Esophagus (tissue), 2 donors: ENCODE measurements around the gene COG4. TPM values are rescaled to one million over a fixed set of nuclear protein-coding genes. Genes with fewer than 3 reads are reported as not detected.
A peak's percentile ranks its signal among the peaks of the same experiment; 100 is the strongest.
"Not testable (repeated sequence)": the region's sequence is repeated elsewhere in the genome, so short reads cannot be mapped to it uniquely, and the experiment has no call there.

Experiments used
- H3K27ac ChIP-seq, 2 donors: one replicate each; pipeline ENCODE4 v1.5.1; 2013; ENCODE audit warnings: low read depth in 2 of 2, mild to moderate bottlenecking in 2 of 2, inconsistent platforms in 1 of 2, low read length in 1 of 2, moderate library complexity in 1 of 2
- H3K27me3 ChIP-seq, 2 donors: one replicate each; pipeline ENCODE4 v1.6.1; 2013; ENCODE audit warnings: low read length in 2 of 2, control low read depth in 1 of 2, mild to moderate bottlenecking in 1 of 2; ENCODE audit not compliant: insufficient read depth in 2 of 2, control insufficient read depth in 1 of 2
- H3K36me3 ChIP-seq, 2 donors: one replicate each; pipeline ENCODE4 v1.6.1; 2013; ENCODE audit warnings: low read length in 1 of 2; ENCODE audit not compliant: control insufficient read depth in 2 of 2, insufficient read depth in 2 of 2
- H3K4me1 ChIP-seq, 2 donors: one replicate each; pipeline ENCODE4 v1.6.1; 2013; ENCODE audit warnings: low read length in 1 of 2; ENCODE audit not compliant: control insufficient read depth in 2 of 2, insufficient read depth in 2 of 2
- H3K4me3 ChIP-seq, 2 donors: one replicate each; pipeline ENCODE4 v1.5.1; 2013; ENCODE audit warnings: low read length in 2 of 2, mild to moderate bottlenecking in 2 of 2, low read depth in 1 of 2, moderate library complexity in 1 of 2
- H3K9me3 ChIP-seq, 2 donors: one replicate each; pipeline ENCODE4 v1.6.1; 2013; ENCODE audit warnings: mild to moderate bottlenecking in 2 of 2, low read depth in 1 of 2, low read length in 1 of 2, moderate library complexity in 1 of 2; ENCODE audit not compliant: control insufficient read depth in 2 of 2, insufficient read depth in 1 of 2
- WGBS, 2 donors: extraction: QIAGEN DNeasy Blood & Tissue Kit; methylation state at CpG; one replicate each; pipeline ENCODE4 v1.1.7; 2013; 5-methylcytosine and 5-hydroxymethylcytosine counted together
- polyA plus RNA-seq, 2 donors: library from polyadenylated mRNA; stranded (reverse); fragments of 200-250 nt; gene quantifications; one replicate each; pipeline ENCODE4 v1.2.3, GENCODE V29; 2013
- donor health status: healthy with polysubstance abuse.
- donor health status: Bipolar disorder and iron deficiency.

Gene COG4
- polyA plus RNA-seq, 2 donors: 41.8 to 42.7 TPM

- no peaks in the 10 kb centered on the region for H3K9me3 ChIP-seq
- WGBS, 2 donors: 95 to 97% methylated on average over 11 of the region's 11 CpGs
- H3K27me3 ChIP-seq: no peaks in the 10 kb centered on the region
- H3K4me3 ChIP-seq: peak overlapping the region in 1 of 2 donors; percentile 72
- no peaks in the 10 kb centered on the region for H3K36me3 ChIP-seq
- no peak overlapping the region for H3K27ac ChIP-seq
- peaks cover 0 to 2% of the 10 kb centered on the region in 2 donors for H3K4me1 ChIP-seq
These were observed 70.0 kb downstream of the COG4 start for GRCh38 chr16:70453117-70453891.

GRCh38 chr16:70451004-70451340, 72.4 kb downstream of the COG4 start:
- H3K4me1 ChIP-seq, H3K27me3 ChIP-seq, H3K9me3 ChIP-seq, H3K27ac ChIP-seq, H3K36me3 ChIP-seq: not testable (repeated sequence)
- 39 to 60% methylated on average over 22 to 25 of the region's 25 CpGs for WGBS, 2 donors
- peak overlapping the region; percentile 5 to 15 for H3K4me3 ChIP-seq

GRCh38 chr16:70450142-70451003, 73.0 kb downstream of the COG4 start:
- WGBS, 2 donors: 75 to 84% methylated on average over 31 to 37 of the region's 37 CpGs

GRCh38 chr16:70448075-70448474, 75.3 kb downstream of the COG4 start:
- Histone ChIP-seq H3K4me3 (no peak overlapping the region), H3K4me1 (no peaks in the 10 kb centered on the region), H3K27ac (no peak overlapping the region), H3K36me3 (no peaks in the 10 kb centered on the region), H3K27me3 (no peaks in the 10 kb centered on the region), H3K9me3 (no peaks in the 10 kb centered on the region)
- WGBS, 2 donors: 82 to 91% methylated on average over 6 of the region's 6 CpGs

More at GRCh38 chr16:70450142-70451003, 73.0 kb downstream of the COG4 start:
- H3K4me1 ChIP-seq, H3K27ac ChIP-seq, H3K27me3 ChIP-seq, H3K36me3 ChIP-seq, H3K9me3 ChIP-seq: not testable (repeated sequence)
- peak overlapping the region in 1 of 2 donors; percentile 5 for H3K4me3 ChIP-seq

- 73 to 79% methylated on average over 4 of the region's 4 CpGs for WGBS, 2 donors
- H3K36me3 ChIP-seq: no peaks in the 10 kb centered on the region
- H3K4me1 ChIP-seq: no peaks in the 10 kb centered on the region
- no peaks in the 10 kb centered on the region for H3K9me3 ChIP-seq
- H3K4me3 ChIP-seq: no peak overlapping the region
- H3K27ac ChIP-seq: no peak overlapping the region
- no peaks in the 10 kb centered on the region for H3K27me3 ChIP-seq
These were observed 78.9 kb downstream of the COG4 start for GRCh38 chr16:70444249-70445063.

GRCh38 chr16:70442344-70442743, 81.0 kb downstream of the COG4 start:
- Histone ChIP-seq H3K27ac (no peak overlapping the region), H3K27me3 (no peaks in the 10 kb centered on the region), H3K9me3 (no peaks in the 10 kb centered on the region), H3K4me3 (no peak overlapping the region), H3K4me1 (peaks cover 2 to 3% of the 10 kb centered on the region in 2 donors), H3K36me3 (no peaks in the 10 kb centered on the region)
- WGBS, 2 donors: 90 to 94% methylated on average over 7 of the region's 7 CpGs

- Histone ChIP-seq H3K36me3 (no peaks in the 10 kb centered on the region), H3K27ac (no peak overlapping the region), H3K4me3 (no peak overlapping the region), H3K27me3 (no peaks in the 10 kb centered on the region), H3K4me1 (peaks cover 2 to 5% of the 10 kb centered on the region in 2 donors), H3K9me3 (no peaks in the 10 kb centered on the region)
- WGBS, 2 donors: 91% methylated on average over 8 of the region's 8 CpGs
These were observed 81.9 kb downstream of the COG4 start for GRCh38 chr16:70441406-70441990.

- H3K4me1 ChIP-seq: peaks cover 2 to 5% of the 10 kb centered on the region in 2 donors
- H3K27me3 ChIP-seq: no peaks in the 10 kb centered on the region
- WGBS, 2 donors: 74 to 76% methylated on average over 11 of the region's 11 CpGs
- H3K4me3 ChIP-seq: no peak overlapping the region
- no peaks in the 10 kb centered on the region for H3K9me3 ChIP-seq
- H3K36me3 ChIP-seq: no peaks in the 10 kb centered on the region
- no peak overlapping the region for H3K27ac ChIP-seq
These were observed 83.2 kb downstream of the COG4 start for GRCh38 chr16:70440009-70440692.
